IMR-90 (cell line): Measurements from ENCODE around the gene SEMA4A.
A peak's percentile ranks its signal among the peaks of the same experiment; 100 is the strongest.

Source experiments
- CTCF ChIP-seq: conservative IDR thresholded peaks from 2 replicates; pipeline ENCODE4 v1.5.1; 2012; ENCODE audit warnings: mild to moderate bottlenecking, low read depth, low read length, improper control_type of control experiment
- ELK1 ChIP-seq: fragments of 150-350 bp; IDR thresholded peaks from 2 replicates; pipeline ENCODE4 v1.6.1; 2016; ENCODE audit warnings: low read depth, mild to moderate bottlenecking, low read length, moderate library complexity, borderline replicate concordance
- MAFK ChIP-seq: IDR thresholded peaks from 2 replicates; pipeline ENCODE4 v1.6.1; 2012; ENCODE audit warnings: low read depth, low read length, improper control_type of control experiment
- MXI1 ChIP-seq: IDR thresholded peaks from 2 replicates; pipeline ENCODE4 v1.6.1; 2012; ENCODE audit warnings: low read depth, mild to moderate bottlenecking, low read length, moderate library complexity, borderline replicate concordance
- POLR2A ChIP-seq: IDR thresholded peaks from 2 replicates; pipeline ENCODE4 v1.6.1; 2012; ENCODE audit warnings: mild to moderate bottlenecking, low read depth, low read length
- RAD21 ChIP-seq: IDR thresholded peaks from 2 replicates; pipeline ENCODE4 v1.6.1; 2012; ENCODE audit warnings: low read length, improper control_type of control experiment
- RCOR1 ChIP-seq: IDR thresholded peaks from 2 replicates; pipeline ENCODE4 v1.6.1; 2012; ENCODE audit warnings: mild to moderate bottlenecking, low read length, improper control_type of control experiment; ENCODE audit not compliant: insufficient replicate concordance
- SMC3 ChIP-seq: fragments of 150-350 bp; IDR thresholded peaks from 2 replicates; pipeline ENCODE4 v1.6.1; 2016; ENCODE audit warnings: low read depth, mild to moderate bottlenecking, antibody characterized with exemption, low read length, moderate library complexity
- USF2 ChIP-seq: fragments of 150-350 bp; IDR thresholded peaks from 2 replicates; pipeline ENCODE4 v1.6.1; 2017; ENCODE audit warnings: mild to moderate bottlenecking, antibody characterized with exemption, low read length, low read depth

- TF ChIP-seq MXI1 (peak; percentile 30; the same call in 1 of the 2 replicates), POLR2A (peak; percentile 89), MAFK (no peak), USF2 (0 out of 2 replicates have a peak, but pooled peaks have one; percentile 5), SMC3 (no peak), CTCF (no peak), RAD21 (no peak), ELK1 (no peak), RCOR1 (no peak)
These were observed 59.7 kb downstream of the SEMA4A start, which contains the start of gene PMF1 for GRCh38 chr1:156212833-156213643.
